ENCODE results near the gene GNG3.
"Not testable (repeated sequence)": the region's sequence is repeated elsewhere in the genome, so short reads cannot be mapped to it uniquely, and the experiment has no call there.

Gene GNG3

GRCh38 chr11:62716206-62716605 lies 8.7 kb downstream of the GNG3 start:
- in situ Hi-C loops (cut with MboI; ENCODE audit: low sequenced_read_pairs) = no loop called here

- in situ Hi-C loops (cut with MboI; ENCODE audit: low sequenced_read_pairs) = no loop called here
Measured at GRCh38 chr11:62716816-62717215, 9.3 kb downstream of the GNG3 start.

GRCh38 chr11:62719302-62719978 lies 12.0 kb downstream of the GNG3 start:
- in situ Hi-C loops (cut with MboI; ENCODE audit: low sequenced_read_pairs) = no loop called here

GRCh38 chr11:62721994-62722393 lies 14.5 kb downstream of the GNG3 start:
- in situ Hi-C loops (cut with MboI; ENCODE audit: low sequenced_read_pairs) = no loop called here

GRCh38 chr11:62724171-62724570 lies 16.7 kb downstream of the GNG3 start:
- in situ Hi-C loops (cut with MboI; ENCODE audit: low sequenced_read_pairs) = no loop called here

- in situ Hi-C loops (cut with MboI; ENCODE audit: low sequenced_read_pairs) = no loop called here
Measured at GRCh38 chr11:62725646-62726045, 18.2 kb downstream of the GNG3 start.

GRCh38 chr11:62726156-62726914 lies 18.9 kb downstream of the GNG3 start:
- in situ Hi-C loops (cut with MboI; ENCODE audit: low sequenced_read_pairs) = no loop called here

- in situ Hi-C loops (cut with MboI; ENCODE audit: low sequenced_read_pairs) = no loop called here
Measured at GRCh38 chr11:62726915-62727164, 19.4 kb downstream of the GNG3 start.

- in situ Hi-C loops (cut with MboI; ENCODE audit: low sequenced_read_pairs) = no loop called here
Measured at GRCh38 chr11:62727165-62727871, 19.8 kb downstream of the GNG3 start, which contains the start of gene HNRNPUL2. HNRNPUL2 (minus strand) TSS chr11:62727457; CDS start chr11:62727156, 301 bp downstream.

GRCh38 chr11:62727872-62728170 lies 20.3 kb downstream of the GNG3 start:
- in situ Hi-C loops (cut with MboI; ENCODE audit: low sequenced_read_pairs) = no loop called here

- in situ Hi-C loops (cut with MboI; ENCODE audit: low sequenced_read_pairs) = no loop called here
Measured at GRCh38 chr11:62728171-62728988, 20.9 kb downstream of the GNG3 start, which contains the start of gene TTC9C. TTC9C (plus strand) TSS chr11:62728486; CDS start chr11:62728849, 363 bp downstream.

- in situ Hi-C loops (cut with MboI; ENCODE audit: low sequenced_read_pairs) = not testable (repeated sequence)
Measured at GRCh38 chr11:62730076-62730475, 22.6 kb downstream of the GNG3 start.

GRCh38 chr11:62732830-62733229 lies 25.4 kb downstream of the GNG3 start:
- in situ Hi-C loops (cut with MboI; ENCODE audit: low sequenced_read_pairs) = no loop called here

- in situ Hi-C loops (cut with MboI; ENCODE audit: low sequenced_read_pairs) = no loop called here
Measured at GRCh38 chr11:62737196-62737595, 29.7 kb downstream of the GNG3 start.

- in situ Hi-C loops (cut with MboI; ENCODE audit: low sequenced_read_pairs) = no loop called here
Measured at GRCh38 chr11:62747475-62748160, 40.1 kb downstream of the GNG3 start.

- in situ Hi-C loops (cut with MboI; ENCODE audit: low sequenced_read_pairs) = not testable (repeated sequence)
Measured at GRCh38 chr11:62749931-62750330, 42.5 kb downstream of the GNG3 start.

- in situ Hi-C loops (cut with MboI; ENCODE audit: low sequenced_read_pairs) = no loop called here
Measured at GRCh38 chr11:62752177-62752785, 44.8 kb downstream of the GNG3 start.

GRCh38 chr11:62752994-62753735 lies 45.7 kb downstream of the GNG3 start:
- in situ Hi-C loops (cut with MboI; ENCODE audit: low sequenced_read_pairs) = no loop called here

GRCh38 chr11:62753736-62754603 lies 46.5 kb downstream of the GNG3 start, which contains the start of gene ZBTB3:
ZBTB3 (minus strand) TSS chr11:62754160; CDS start chr11:62753664, 496 bp downstream.
- in situ Hi-C loops (cut with MboI; ENCODE audit: low sequenced_read_pairs) = no loop called here

All from HL-60/S4 treated with phorbol 12-myristate 13-acetate at 8.2 ng/mL for 4 days and 3 days (cell line).